ENCODE results near the gene AATK.

DNA sequence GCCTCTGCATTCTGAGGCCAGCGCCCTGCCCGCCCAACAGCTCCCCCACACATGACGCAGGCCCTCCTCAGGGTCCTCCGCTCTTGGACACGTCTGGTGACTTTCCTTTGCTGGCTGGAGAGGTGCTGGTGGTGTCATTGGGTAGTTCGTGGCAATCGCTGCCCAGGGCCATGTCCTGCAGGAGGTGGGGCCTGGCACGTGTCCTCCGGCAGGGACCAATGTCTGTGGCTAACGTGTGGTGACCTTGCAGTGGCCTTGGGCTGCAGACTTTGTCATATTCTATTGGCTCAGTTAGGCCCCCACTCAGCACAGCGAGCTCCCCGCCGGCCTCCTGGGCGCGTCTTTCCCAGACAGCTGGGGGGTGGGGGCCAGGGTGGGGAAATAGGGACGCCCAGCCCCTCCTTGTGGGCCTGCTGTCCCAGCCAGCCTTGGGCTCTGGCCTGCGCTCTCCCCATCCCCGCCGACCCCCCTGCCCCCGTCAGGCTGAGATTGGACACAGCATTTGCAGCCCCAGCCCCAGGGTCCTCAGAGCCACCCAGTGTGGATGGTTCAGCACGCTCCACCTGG lies 52.8 kb downstream of the AATK start:
- no peak for TF ChIP-seq RAD21 (conservative IDR thresholded peaks at IDR 0.05 in 1 of 2, IDR thresholded peaks at IDR 0.05 in 1 of 2)
- TF ChIP-seq, protein P1, sequence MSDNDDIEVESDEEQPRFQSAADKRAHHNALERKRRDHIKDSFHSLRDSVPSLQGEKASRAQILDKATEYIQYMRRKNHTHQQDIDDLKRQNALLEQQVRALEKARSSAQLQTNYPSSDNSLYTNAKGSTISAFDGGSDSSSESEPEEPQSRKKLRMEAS (IDR thresholded peaks at IDR 0.05) = no peak
- TF ChIP-seq, protein P2, sequence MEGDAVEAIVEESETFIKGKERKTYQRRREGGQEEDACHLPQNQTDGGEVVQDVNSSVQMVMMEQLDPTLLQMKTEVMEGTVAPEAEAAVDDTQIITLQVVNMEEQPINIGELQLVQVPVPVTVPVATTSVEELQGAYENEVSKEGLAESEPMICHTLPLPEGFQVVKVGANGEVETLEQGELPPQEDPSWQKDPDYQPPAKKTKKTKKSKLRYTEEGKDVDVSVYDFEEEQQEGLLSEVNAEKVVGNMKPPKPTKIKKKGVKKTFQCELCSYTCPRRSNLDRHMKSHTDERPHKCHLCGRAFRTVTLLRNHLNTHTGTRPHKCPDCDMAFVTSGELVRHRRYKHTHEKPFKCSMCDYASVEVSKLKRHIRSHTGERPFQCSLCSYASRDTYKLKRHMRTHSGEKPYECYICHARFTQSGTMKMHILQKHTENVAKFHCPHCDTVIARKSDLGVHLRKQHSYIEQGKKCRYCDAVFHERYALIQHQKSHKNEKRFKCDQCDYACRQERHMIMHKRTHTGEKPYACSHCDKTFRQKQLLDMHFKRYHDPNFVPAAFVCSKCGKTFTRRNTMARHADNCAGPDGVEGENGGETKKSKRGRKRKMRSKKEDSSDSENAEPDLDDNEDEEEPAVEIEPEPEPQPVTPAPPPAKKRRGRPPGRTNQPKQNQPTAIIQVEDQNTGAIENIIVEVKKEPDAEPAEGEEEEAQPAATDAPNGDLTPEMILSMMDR (IDR thresholded peaks at IDR 0.05) = no peak
- no peak for TF ChIP-seq POLR2A (IDR thresholded peaks at IDR 0.05; ENCODE audit: low read length)
- TF ChIP-seq MAFK (IDR thresholded peaks at IDR 0.05; ENCODE audit: partially characterized antibody) = no peak
- TF ChIP-seq EP300 (IDR thresholded peaks at IDR 0.05) = no peak

All from A549 (cell line).